K562 (cell line): ENCODE data around the gene GNGT2. TPM values are rescaled to one million over a fixed set of nuclear protein-coding genes. Genes with fewer than 3 reads are reported as not detected.

Experiments used
- ATF1 ChIP-seq, 2 experiments: fragments of 450-650 bp in 1 of 2; IDR thresholded peaks; 2 replicates each; pipeline ENCODE4 v1.6.1; 2016; ENCODE audit warnings: missing compliant biosample characterization in 1 of 2, missing genetic modification characterization in 1 of 2
- ATF2 ChIP-seq: sonication (generic); formaldehyde crosslinking; IDR thresholded peaks from 2 replicates; pipeline ENCODE4 v1.8.1; 2022; ENCODE audit warnings: missing genetic modification reagents
- ATF7 ChIP-seq: fragments of 450-650 bp; IDR thresholded peaks from 2 replicates; pipeline ENCODE4 v1.7.1; 2014; ENCODE audit warnings: mild to moderate bottlenecking, moderate library complexity
- BDP1 ChIP-seq: IDR thresholded peaks from 3 replicates; pipeline ENCODE4 v1.6.1; 2011; ENCODE audit not compliant: insufficient read length, insufficient read depth
- CEBPZ ChIP-seq: fragments of 150-350 bp; IDR thresholded peaks from 2 replicates; pipeline ENCODE4 v1.6.1; 2014; ENCODE audit warnings: low read depth, mild to moderate bottlenecking, low read length, borderline replicate concordance
- CHD2 ChIP-seq: IDR thresholded peaks from 2 replicates; pipeline ENCODE4 v1.6.1; 2011; ENCODE audit warnings: low read depth, low read length
- EGR1 ChIP-seq: fragments of 450-650 bp; conservative IDR thresholded peaks from 2 replicates; pipeline ENCODE4 v1.6.1; 2017; ENCODE audit warnings: mild to moderate bottlenecking
- EP400 ChIP-seq: fragments of 450-650 bp; IDR thresholded peaks from 2 replicates; pipeline ENCODE4 v1.6.1; 2017; ENCODE audit warnings: antibody characterized with exemption, mild to moderate bottlenecking, moderate library complexity
- EZH2 ChIP-seq: IDR thresholded peaks from 2 replicates; pipeline ENCODE4 v1.6.1; 2012; ENCODE audit warnings: low read depth, mild to moderate bottlenecking, inconsistent platforms, low read length, borderline replicate concordance
- FOXK1 ChIP-seq: sonication (generic); formaldehyde crosslinking; IDR thresholded peaks from 2 replicates; pipeline ENCODE4 v1.8.0; 2022; ENCODE audit warnings: missing genetic modification reagents, mild to moderate bottlenecking, borderline replicate concordance
- HSF4 ChIP-seq: fragments of 250-450 bp; sonication (Bioruptor Pico); IDR thresholded peaks from 2 replicates; pipeline ENCODE4 v2.1.2; 2022; ENCODE audit warnings: mild to moderate bottlenecking, moderate library complexity, borderline replicate concordance
- NFYB ChIP-seq: IDR thresholded peaks from 2 replicates; pipeline ENCODE4 v1.6.1; 2011; ENCODE audit warnings: mild to moderate bottlenecking, moderate library complexity; ENCODE audit not compliant: insufficient read length; ENCODE audit errors: extremely low read depth
- NRF1 ChIP-seq, 2 experiments: fragments of 450-650 bp; IDR thresholded peaks in 1 of 2; conservative IDR thresholded peaks in 1 of 2; 2 replicates each; pipeline ENCODE4 v1.6.1; 2014; ENCODE audit warnings: mild to moderate bottlenecking in 2 of 2
- OTX1 ChIP-seq: fragments of 450-650 bp; formaldehyde crosslinking; IDR thresholded peaks from 2 replicates; pipeline ENCODE4 v1.4.0; 2022; ENCODE audit warnings: mild to moderate bottlenecking
- RUNX1 ChIP-seq: sonication (generic); IDR thresholded peaks from 2 replicates; pipeline ENCODE4 v1.6.1; 2016; ENCODE audit warnings: antibody characterized with exemption, low read depth
- STAT6 ChIP-seq: sonication (generic); formaldehyde crosslinking; IDR thresholded peaks from 2 replicates; pipeline ENCODE4 v1.8.1; 2023; ENCODE audit warnings: mild to moderate bottlenecking, missing genetic modification reagents
- ZFP30 ChIP-seq: fragments of 250-450 bp; sonication (Bioruptor Pico); IDR thresholded peaks from 2 replicates; pipeline ENCODE4 v1.8.0; 2022; ENCODE audit warnings: moderate library complexity, mild to moderate bottlenecking, inconsistent platforms, borderline replicate concordance
- ZNF124 ChIP-seq: sonication (generic); formaldehyde crosslinking; IDR thresholded peaks from 2 replicates; pipeline ENCODE4 v1.8.1; 2022; ENCODE audit warnings: missing genetic modification reagents
- polyA plus RNA-seq, 8 experiments: library from polyadenylated mRNA; depleted of rRNA in 4 of 8; stranded (reverse) in 5 of 8; unstranded in 3 of 8; fragments of >200 nt; fragmentation: Nextera tagmentation in 2 of 8; fragmentation: Illumina TruSeq in 1 of 8; extraction: Ambion mirVana in 2 of 8; extraction: Trizol in 1 of 8; gene quantifications; 2 replicates each; pipeline versions ENCODE4 v1.2.1 to v1.2.3, GENCODE V29; 2011 to 2014; ENCODE audit warnings: inconsistent platforms in 1 of 8, missing spikeins in 1 of 8
- total RNA-seq, 7 experiments: library from RNA; depleted of rRNA in 6 of 7; stranded (reverse); fragments of >200 nt in 6 of 7; fragmentation: Illumina TruSeq in 2 of 7; extraction: Trizol in 2 of 7; gene quantifications; 2 replicates each; pipeline versions ENCODE4 v1.2.1 to v1.2.3, GENCODE V29; 2011 to 2021; ENCODE audit warnings: low replicate concordance in 1 of 7
- TF ChIP-seq, protein P1 (sequence below): sonication (generic); formaldehyde crosslinking; IDR thresholded peaks from 2 replicates; pipeline ENCODE4 v1.8.1; 2023; ENCODE audit warnings: mild to moderate bottlenecking, missing genetic modification reagents

GNGT2 gene
- total and polyA plus RNA-seq, 9 of the 15 experiments (the other 6 are each of a cell fraction or from before 2014, with no cell fraction given): not detected

DNA sequence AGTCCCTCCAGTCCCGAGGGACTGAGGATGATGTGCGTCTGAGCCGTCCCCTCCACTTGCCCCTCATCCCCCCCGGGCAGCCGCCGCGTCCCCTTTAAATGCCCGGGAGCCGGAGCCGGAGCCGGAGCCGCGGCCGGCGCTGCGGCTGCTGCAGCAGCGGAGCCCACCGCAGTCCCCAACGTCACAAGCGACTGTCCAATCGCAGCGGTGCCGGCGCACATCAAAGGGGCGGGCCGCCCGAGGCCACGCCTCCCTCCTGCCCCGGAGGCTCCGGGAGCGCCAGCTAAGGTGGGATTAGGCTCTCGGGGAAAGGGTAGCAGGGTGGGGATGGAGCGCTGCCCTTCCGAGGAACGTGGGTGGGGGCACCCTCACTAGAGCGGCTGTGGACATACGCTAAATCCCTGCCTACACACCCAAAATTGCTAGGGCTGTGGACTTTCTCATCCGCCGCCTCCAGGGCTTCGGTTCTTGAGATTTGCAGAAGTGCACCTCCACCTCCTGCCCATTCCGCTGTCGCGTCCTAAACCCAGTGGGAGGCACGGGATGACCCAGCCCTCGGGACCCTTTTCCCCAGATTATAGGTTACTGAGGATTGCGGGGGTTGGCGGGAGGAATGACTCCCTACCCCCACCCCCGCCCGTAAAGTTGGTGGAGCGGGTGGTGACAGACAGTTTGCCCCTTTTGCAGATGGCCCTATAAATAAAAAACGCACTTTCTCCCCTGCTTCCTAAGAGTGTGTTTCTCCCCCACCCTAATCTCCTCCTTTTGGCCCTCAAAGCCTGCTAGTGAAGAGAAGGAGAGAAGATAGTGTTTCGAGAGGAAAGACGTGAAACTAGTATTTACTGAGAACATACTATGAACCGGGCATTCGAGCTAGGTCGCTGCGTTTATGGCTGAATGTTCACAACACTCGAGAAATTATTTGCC lies 20.5 kb upstream of the GNGT2 start, which contains the start of gene PHOSPHO1 (continued):
- TF ChIP-seq CHD2: no peak
- TF ChIP-seq NFYB: peak; percentile 64
- no peak for TF ChIP-seq ZNF124 (CRISPR knock-in tag)
- TF ChIP-seq ZFP30 (CRISPR knock-in tag): no peak
- TF ChIP-seq NRF1 (conservative IDR thresholded peaks at IDR 0.05 in 1 of 2, IDR thresholded peaks at IDR 0.05 in 1 of 2): peak; percentile 83 to 86
- no peak for TF ChIP-seq BDP1
- no peak for TF ChIP-seq ATF2
- no peak for TF ChIP-seq HSF4 (CRISPR knock-in tag)
- no peak for TF ChIP-seq FOXK1 (CRISPR knock-in tag)
- TF ChIP-seq EP400: no peak
- no peak for TF ChIP-seq RUNX1
- TF ChIP-seq CEBPZ: no peak
- TF ChIP-seq OTX1 (CRISPR knock-in tag): no peak
- TF ChIP-seq EZH2: no peak
- TF ChIP-seq STAT6 (CRISPR knock-in tag): no peak
- TF ChIP-seq ATF1 (CRISPR knock-in tag; IDR thresholded peaks at IDR 0.05): no peak
- TF ChIP-seq ATF1 (tag; IDR thresholded peaks at IDR 0.05): peak; percentile 87
- TF ChIP-seq EGR1: peak; percentile 43
- TF ChIP-seq, protein P1, sequence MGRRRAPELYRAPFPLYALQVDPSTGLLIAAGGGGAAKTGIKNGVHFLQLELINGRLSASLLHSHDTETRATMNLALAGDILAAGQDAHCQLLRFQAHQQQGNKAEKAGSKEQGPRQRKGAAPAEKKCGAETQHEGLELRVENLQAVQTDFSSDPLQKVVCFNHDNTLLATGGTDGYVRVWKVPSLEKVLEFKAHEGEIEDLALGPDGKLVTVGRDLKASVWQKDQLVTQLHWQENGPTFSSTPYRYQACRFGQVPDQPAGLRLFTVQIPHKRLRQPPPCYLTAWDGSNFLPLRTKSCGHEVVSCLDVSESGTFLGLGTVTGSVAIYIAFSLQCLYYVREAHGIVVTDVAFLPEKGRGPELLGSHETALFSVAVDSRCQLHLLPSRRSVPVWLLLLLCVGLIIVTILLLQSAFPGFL (CRISPR knock-in tag): peak; percentile 48; the same call in 1 of the 2 replicates
- TF ChIP-seq ATF7: no peak
